Fibroblast of lung (primary cell): Measurements from ENCODE around the gene TSHZ2.

ENCODE experiments used
- CTCF ChIP-seq, 2 donors: IDR thresholded peaks in 1 of 2; conservative IDR thresholded peaks in 1 of 2; 1 replicate in 1 of 2; 2 replicates in 1 of 2; pipeline ENCODE4 v1.5.1; 2011 to 2012; ENCODE audit warnings: low read length in 2 of 2, control low read depth in 1 of 2, inconsistent platforms in 1 of 2, low read depth in 1 of 2, mild to moderate bottlenecking in 1 of 2
- EZH2 ChIP-seq: IDR thresholded peaks from 2 replicates; pipeline ENCODE4 v1.5.1; 2012; ENCODE audit warnings: low read length, control low read depth, mild to moderate bottlenecking; ENCODE audit errors: missing control alignments

DNA sequence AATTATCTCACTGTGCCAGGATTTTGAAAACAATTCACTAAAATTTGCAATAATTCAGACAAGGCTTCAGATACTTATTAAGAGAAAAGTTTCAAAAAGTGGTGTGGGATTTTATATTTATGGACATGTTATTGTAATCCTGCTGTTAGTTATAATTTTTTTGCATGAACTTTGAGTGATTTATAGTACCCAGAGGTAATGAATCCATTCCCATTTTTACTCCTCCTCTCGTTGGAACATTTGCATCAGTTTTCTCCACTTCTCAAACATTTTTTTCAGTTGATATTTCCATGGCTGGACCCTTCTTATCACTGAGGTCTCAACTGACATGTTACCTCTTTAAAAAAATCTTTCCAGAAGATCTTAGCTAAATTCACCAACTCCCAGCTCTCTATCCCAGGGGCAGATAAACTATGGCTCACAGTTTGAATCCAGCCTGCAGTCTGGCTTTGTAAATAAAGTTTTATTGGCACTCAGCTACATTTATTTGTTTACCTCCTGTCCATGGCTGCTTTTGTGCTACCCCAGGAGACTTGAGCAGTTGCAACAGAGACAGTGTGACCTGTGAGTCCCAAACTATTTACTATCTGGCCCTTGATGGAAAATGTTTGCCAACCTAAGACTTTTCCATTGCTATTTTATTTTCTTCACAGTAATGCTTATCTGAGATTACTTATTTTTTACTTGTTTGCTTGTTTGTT is 83.4 kb downstream of the TSHZ2 start:
- TF ChIP-seq CTCF (conservative IDR thresholded peaks at IDR 0.05 in 1 of 2, IDR thresholded peaks at IDR 0.05 in 1 of 2; ENCODE audit: low read depth in 1 of 2, low read length in 2 of 2) = no peak
- no peak for TF ChIP-seq EZH2
